Activated B cell treated with CpG ODN at 0.5 μM for 24 hours (primary cell): ENCODE measurements around the gene SGSH. TPM values are rescaled to one million over a fixed set of nuclear protein-coding genes. Genes with fewer than 3 reads are reported as not detected.

Source experiments
- ATAC-seq: fragments of 200-7000 bp; cut with Tn5 transposase; one replicate; pipeline ENCODE4 v1.10.0; 2021; ENCODE audit warnings: low read depth, mild to moderate bottlenecking, moderate library complexity
- CTCF ChIA-PET: fragments of 350-600 bp; sonication (Branson Sonifier 250); formaldehyde crosslinking; loops from one replicate; lab custom pipeline; 2021; ENCODE audit warnings: antibody characterized with exemption; lab: Charles Lee
- POLR2A ChIA-PET: fragments of 350-600 bp; sonication (Branson Sonifier 250); formaldehyde crosslinking; loops from one replicate; lab custom pipeline; 2021; ENCODE audit warnings: antibody characterized with exemption; lab: Charles Lee
- DNase-seq: peaks from one replicate; pipeline ENCODE4 v3.0.0; 2022
- H3K27ac Mint-ChIP-seq: one replicate; pipeline ENCODE4 v1.8.0; 2020; ENCODE audit warnings: mixed read lengths
- H3K27me3 Mint-ChIP-seq: one replicate; pipeline ENCODE4 v1.8.0; 2021; ENCODE audit warnings: mixed read lengths
- H3K36me3 Mint-ChIP-seq: one replicate; pipeline ENCODE4 v1.8.0; 2021; ENCODE audit warnings: low read depth, mixed read lengths
- H3K4me1 Mint-ChIP-seq: one replicate; pipeline ENCODE4 v1.8.0; 2021; ENCODE audit warnings: mixed read lengths
- H3K4me3 Mint-ChIP-seq: one replicate; pipeline ENCODE4 v1.8.0; 2020; ENCODE audit warnings: mild to moderate bottlenecking, mixed read lengths
- H3K9me3 Mint-ChIP-seq: one replicate; pipeline ENCODE4 v1.8.0; 2020; ENCODE audit warnings: mixed read lengths
- CTCF ChIP-seq: fragments of 200-600 bp; IDR thresholded peaks from one replicate; pipeline ENCODE4 v1.8.0; 2022; ENCODE audit warnings: antibody characterized with exemption, mild to moderate bottlenecking
- intact Hi-C: fragments of 100-400 bp; cut with micrococcal nuclease; formaldehyde crosslinking; loops from one replicate; pipeline ENCODE4 v1.15.1; 2024
- total RNA-seq: library from RNA; stranded (reverse); gene quantifications from 2 replicates; pipeline ENCODE4 v1.2.3, GENCODE V29; 2022

Gene SGSH
- total RNA-seq, 1 donor from 2014 or later, result 41.3 TPM

DNA sequence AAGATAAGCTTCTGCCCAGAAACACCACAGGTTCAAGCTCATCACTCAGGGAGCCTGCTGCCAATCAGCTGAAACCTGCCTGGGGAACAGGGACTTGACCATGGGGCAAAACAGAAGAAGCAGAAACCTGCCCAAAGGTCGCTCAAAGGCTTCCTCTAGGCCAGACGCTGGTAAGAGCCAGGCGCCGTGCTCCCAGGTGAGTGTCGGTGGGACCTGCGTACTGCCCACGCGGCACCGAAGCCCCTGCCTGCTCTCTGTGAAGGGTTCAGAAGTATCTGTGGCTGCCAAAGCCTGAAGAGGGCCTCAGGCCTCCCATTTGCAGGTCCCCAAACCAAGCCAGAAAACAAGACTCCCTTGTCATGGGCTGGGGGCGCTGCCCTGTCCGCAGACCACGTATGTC is 10.4 kb downstream of the SGSH start:
- intact Hi-C loops, result no loop called here
- TF ChIP-seq CTCF, result no peak
- peaks cover 30% of the 10 kb centered on the region for H3K36me3 Mint-ChIP-seq
- H3K9me3 Mint-ChIP-seq, result no peaks in the 10 kb centered on the region
- no peak overlapping the region for H3K4me3 Mint-ChIP-seq
- ChIA-PET CTCF (no interaction called here), POLR2A (no interaction called here)
- ATAC-seq, result no peak
- H3K27me3 Mint-ChIP-seq, result no peaks in the 10 kb centered on the region
- H3K27ac Mint-ChIP-seq, result no peak overlapping the region
- no peak for DNase-seq
- peaks cover 6% of the 10 kb centered on the region for H3K4me1 Mint-ChIP-seq

DNA sequence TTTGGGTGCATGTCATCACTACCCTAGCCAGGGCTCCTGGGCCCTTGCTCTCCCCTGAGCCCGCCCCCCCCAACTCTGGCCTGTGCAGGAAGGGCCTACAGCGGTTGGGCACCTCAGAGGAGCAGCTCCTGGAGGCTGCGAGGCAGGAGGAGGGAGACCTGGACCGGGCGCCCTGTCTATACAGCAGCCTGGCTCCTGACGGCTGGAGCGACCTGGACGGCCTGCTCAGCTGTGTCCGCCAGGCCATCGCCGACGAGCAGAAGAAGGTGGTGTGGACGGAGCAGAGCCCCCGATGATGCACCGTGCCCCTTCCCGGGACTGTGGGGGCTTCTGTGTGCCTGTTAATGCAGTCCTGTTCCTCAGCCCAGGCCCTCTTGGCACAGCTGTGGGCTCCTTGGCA is 12.1 kb downstream of the SGSH start:
- no peaks in the 10 kb centered on the region for H3K27me3 Mint-ChIP-seq
- H3K9me3 Mint-ChIP-seq, result no peaks in the 10 kb centered on the region
- no peak overlapping the region for H3K4me3 Mint-ChIP-seq
- TF ChIP-seq CTCF, result no peak
- ATAC-seq (no peak), DNase-seq (no peak)
- POLR2A ChIA-PET, result no interaction called here
- no peak overlapping the region for H3K27ac Mint-ChIP-seq
- H3K36me3 Mint-ChIP-seq, result peaks cover 25% of the 10 kb centered on the region
- H3K4me1 Mint-ChIP-seq, result peaks cover 2% of the 10 kb centered on the region
- CTCF ChIA-PET, result no interaction called here
- intact Hi-C loops, result no loop called here

GRCh38 chr17:80205811-80206210 is 14.3 kb downstream of the SGSH start:
- DNase-seq, result no peak
- POLR2A ChIA-PET, result no interaction called here
- Mint-ChIP-seq H3K27ac (no peak overlapping the region), H3K27me3 (no peaks in the 10 kb centered on the region), H3K4me3 (no peak overlapping the region), H3K36me3 (peaks cover 15% of the 10 kb centered on the region), H3K4me1 (no peaks in the 10 kb centered on the region), H3K9me3 (no peaks in the 10 kb centered on the region)
- CTCF ChIA-PET, result no interaction called here
- ATAC-seq, result no peak
- TF ChIP-seq CTCF, result no peak
- intact Hi-C loops, result no loop called here

- peaks cover 6% of the 10 kb centered on the region for H3K36me3 Mint-ChIP-seq
- no peaks in the 10 kb centered on the region for H3K27me3 Mint-ChIP-seq
- H3K4me1 Mint-ChIP-seq, result no peaks in the 10 kb centered on the region
- H3K9me3 Mint-ChIP-seq, result no peaks in the 10 kb centered on the region
- CTCF ChIA-PET, result no interaction called here
- TF ChIP-seq CTCF, result no peak
- DNase-seq (no peak), ATAC-seq (no peak)
- H3K4me3 Mint-ChIP-seq, result no peak overlapping the region
- POLR2A ChIA-PET, result no interaction called here
- intact Hi-C loops, result no loop called here
- no peak overlapping the region for H3K27ac Mint-ChIP-seq
Observed at GRCh38 chr17:80204626-80205468, 15.3 kb downstream of the SGSH start.

GRCh38 chr17:80203471-80203963 is 16.6 kb downstream of the SGSH start:
- no peaks in the 10 kb centered on the region for H3K9me3 Mint-ChIP-seq
- intact Hi-C loops, result no loop called here
- no peaks in the 10 kb centered on the region for H3K27me3 Mint-ChIP-seq
- no peak overlapping the region for H3K4me3 Mint-ChIP-seq
- H3K4me1 Mint-ChIP-seq, result no peaks in the 10 kb centered on the region
- TF ChIP-seq CTCF, result no peak
- no peak for DNase-seq
- H3K27ac Mint-ChIP-seq, result no peak overlapping the region
- ATAC-seq, result no peak
- no peaks in the 10 kb centered on the region for H3K36me3 Mint-ChIP-seq
- ChIA-PET POLR2A (no interaction called here), CTCF (no interaction called here)
